Measurements from ENCODE around the gene LCN9. TPM values are rescaled to one million over a fixed set of nuclear protein-coding genes. Genes with fewer than 3 reads are reported as not detected.

Gene LCN9
- total RNA-seq, 1 experiment from 2014 or later, result not detected

DNA sequence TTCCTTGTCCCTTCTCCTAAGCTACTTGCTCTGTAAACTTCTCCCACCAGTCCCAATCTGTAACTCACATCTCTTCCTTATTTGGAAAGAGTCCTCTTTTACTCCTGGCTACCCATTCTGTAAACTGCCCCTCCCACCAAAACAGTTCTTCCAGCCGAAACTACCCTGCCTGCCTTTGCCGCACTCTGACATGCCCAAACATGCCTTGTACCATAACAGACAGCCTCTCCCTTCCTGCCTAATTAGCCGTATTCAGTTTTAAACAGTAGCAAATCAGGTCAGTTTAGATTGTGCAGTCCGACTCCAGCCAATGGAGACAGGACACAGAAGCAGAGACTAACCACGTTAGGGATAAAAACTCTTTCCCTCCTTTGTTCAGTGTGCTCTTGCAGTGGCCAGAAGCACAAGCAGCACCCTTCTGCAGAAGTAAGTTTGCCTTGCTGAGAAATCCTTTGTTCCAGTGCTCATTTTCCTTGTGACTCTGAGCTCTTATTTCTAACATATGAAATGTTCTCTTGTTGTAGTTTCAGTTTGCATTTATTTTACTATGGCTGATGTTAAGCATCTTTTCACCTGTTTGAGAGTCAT lies 18.4 kb upstream of the LCN9 start:
- in situ Hi-C loops (cut with HindIII; ENCODE audit: low pct_unique_long_range_greater_than_20kb, low sequenced_read_pairs), result no loop called here
- Histone ChIP-seq H3K9me3 (ENCODE audit: control insufficient read depth, insufficient read depth, low read depth, low read length) (peaks cover 5% of the 10 kb centered on the region; the same call in 1 of the 2 replicates), H3K27me3 (ENCODE audit: control insufficient read depth, insufficient read depth, low read length) (no peaks in the 10 kb centered on the region), H3K4me3 (ENCODE audit: low read depth in 2 of 2, low read length in 2 of 2) (no peak overlapping the region), H3K36me3 (ENCODE audit: control insufficient read depth, insufficient read depth, low read length) (no peaks in the 10 kb centered on the region), H3K4me1 (ENCODE audit: control insufficient read depth, insufficient read depth, low read length) (no peaks in the 10 kb centered on the region), H3K27ac (ENCODE audit: low read length) (no peak overlapping the region)
- TF ChIP-seq, protein P1, sequence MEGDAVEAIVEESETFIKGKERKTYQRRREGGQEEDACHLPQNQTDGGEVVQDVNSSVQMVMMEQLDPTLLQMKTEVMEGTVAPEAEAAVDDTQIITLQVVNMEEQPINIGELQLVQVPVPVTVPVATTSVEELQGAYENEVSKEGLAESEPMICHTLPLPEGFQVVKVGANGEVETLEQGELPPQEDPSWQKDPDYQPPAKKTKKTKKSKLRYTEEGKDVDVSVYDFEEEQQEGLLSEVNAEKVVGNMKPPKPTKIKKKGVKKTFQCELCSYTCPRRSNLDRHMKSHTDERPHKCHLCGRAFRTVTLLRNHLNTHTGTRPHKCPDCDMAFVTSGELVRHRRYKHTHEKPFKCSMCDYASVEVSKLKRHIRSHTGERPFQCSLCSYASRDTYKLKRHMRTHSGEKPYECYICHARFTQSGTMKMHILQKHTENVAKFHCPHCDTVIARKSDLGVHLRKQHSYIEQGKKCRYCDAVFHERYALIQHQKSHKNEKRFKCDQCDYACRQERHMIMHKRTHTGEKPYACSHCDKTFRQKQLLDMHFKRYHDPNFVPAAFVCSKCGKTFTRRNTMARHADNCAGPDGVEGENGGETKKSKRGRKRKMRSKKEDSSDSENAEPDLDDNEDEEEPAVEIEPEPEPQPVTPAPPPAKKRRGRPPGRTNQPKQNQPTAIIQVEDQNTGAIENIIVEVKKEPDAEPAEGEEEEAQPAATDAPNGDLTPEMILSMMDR (IDR thresholded peaks at IDR 0.05), result no peak
- TF ChIP-seq SIN3A (IDR thresholded peaks at IDR 0.05; ENCODE audit: borderline replicate concordance, insufficient read depth, low read depth, low read length) (no peak), POLR2AphosphoS5 (IDR thresholded peaks at IDR 0.05; ENCODE audit: low read depth, low read length) (no peak), TCF7L2 (IDR thresholded peaks at IDR 0.05; ENCODE audit: low read depth, low read length) (no peak)
- TF ChIP-seq, protein P2, sequence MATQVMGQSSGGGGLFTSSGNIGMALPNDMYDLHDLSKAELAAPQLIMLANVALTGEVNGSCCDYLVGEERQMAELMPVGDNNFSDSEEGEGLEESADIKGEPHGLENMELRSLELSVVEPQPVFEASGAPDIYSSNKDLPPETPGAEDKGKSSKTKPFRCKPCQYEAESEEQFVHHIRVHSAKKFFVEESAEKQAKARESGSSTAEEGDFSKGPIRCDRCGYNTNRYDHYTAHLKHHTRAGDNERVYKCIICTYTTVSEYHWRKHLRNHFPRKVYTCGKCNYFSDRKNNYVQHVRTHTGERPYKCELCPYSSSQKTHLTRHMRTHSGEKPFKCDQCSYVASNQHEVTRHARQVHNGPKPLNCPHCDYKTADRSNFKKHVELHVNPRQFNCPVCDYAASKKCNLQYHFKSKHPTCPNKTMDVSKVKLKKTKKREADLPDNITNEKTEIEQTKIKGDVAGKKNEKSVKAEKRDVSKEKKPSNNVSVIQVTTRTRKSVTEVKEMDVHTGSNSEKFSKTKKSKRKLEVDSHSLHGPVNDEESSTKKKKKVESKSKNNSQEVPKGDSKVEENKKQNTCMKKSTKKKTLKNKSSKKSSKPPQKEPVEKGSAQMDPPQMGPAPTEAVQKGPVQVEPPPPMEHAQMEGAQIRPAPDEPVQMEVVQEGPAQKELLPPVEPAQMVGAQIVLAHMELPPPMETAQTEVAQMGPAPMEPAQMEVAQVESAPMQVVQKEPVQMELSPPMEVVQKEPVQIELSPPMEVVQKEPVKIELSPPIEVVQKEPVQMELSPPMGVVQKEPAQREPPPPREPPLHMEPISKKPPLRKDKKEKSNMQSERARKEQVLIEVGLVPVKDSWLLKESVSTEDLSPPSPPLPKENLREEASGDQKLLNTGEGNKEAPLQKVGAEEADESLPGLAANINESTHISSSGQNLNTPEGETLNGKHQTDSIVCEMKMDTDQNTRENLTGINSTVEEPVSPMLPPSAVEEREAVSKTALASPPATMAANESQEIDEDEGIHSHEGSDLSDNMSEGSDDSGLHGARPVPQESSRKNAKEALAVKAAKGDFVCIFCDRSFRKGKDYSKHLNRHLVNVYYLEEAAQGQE (IDR thresholded peaks at IDR 0.05; ENCODE audit: insufficient read depth in 1 of 2, low read depth in 2 of 2, low read length in 1 of 2), result no peak
- intact Hi-C loops (cut with micrococcal nuclease; ENCODE audit: unreplicated experiment), result no loop called here
- POLR2A ChIA-PET, result no interaction called here
- CTCF ChIA-PET, result no interaction called here
- no peak for ATAC-seq
- no peak for DNase-seq (ENCODE audit: low read depth, low spot score)
- no TSS peak for BruUV-seq (replicated peaks)

DNA sequence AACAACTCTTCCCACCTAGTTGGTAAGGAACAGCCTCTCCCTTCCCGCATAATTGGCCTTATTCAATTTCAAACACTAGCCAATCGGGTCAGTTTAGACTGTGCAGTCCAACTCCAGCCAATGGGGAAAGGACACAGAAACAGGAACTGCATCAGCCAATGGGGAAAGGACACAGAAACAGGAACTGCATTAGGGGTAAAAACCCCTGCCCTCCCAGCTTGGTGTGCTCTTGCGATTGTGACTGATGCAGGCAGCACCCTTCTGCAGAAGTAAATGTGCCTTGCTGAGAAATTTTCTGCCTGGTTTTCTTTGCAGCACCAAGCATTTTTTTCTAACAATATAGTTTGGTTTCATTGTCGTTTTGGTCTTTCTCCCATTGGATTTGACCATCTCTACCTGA lies 15.2 kb upstream of the LCN9 start:
- POLR2A ChIA-PET, result no interaction called here
- CTCF ChIA-PET, result no interaction called here
- no peak overlapping the region for H3K27ac ChIP-seq (ENCODE audit: low read length)
- DNase-seq (ENCODE audit: low read depth, low spot score) (no peak), ATAC-seq (no peak)
- H3K4me3 ChIP-seq (ENCODE audit: low read depth in 2 of 2, low read length in 2 of 2), result no peak overlapping the region
- in situ Hi-C loops (cut with HindIII; ENCODE audit: low pct_unique_long_range_greater_than_20kb, low sequenced_read_pairs) (no loop called here), intact Hi-C loops (cut with micrococcal nuclease; ENCODE audit: unreplicated experiment) (no loop called here)
- no peaks in the 10 kb centered on the region for H3K36me3 ChIP-seq (ENCODE audit: control insufficient read depth, insufficient read depth, low read length)
- H3K27me3 ChIP-seq (ENCODE audit: control insufficient read depth, insufficient read depth, low read length), result no peaks in the 10 kb centered on the region
- peaks cover 5% of the 10 kb centered on the region; the same call in 1 of the 2 replicates for H3K9me3 ChIP-seq (ENCODE audit: control insufficient read depth, insufficient read depth, low read depth, low read length)
- no TSS peak for BruUV-seq (replicated peaks)
- no peaks in the 10 kb centered on the region for H3K4me1 ChIP-seq (ENCODE audit: control insufficient read depth, insufficient read depth, low read length)
- TF ChIP-seq, protein P2 (IDR thresholded peaks at IDR 0.05; ENCODE audit: insufficient read depth in 1 of 2, low read depth in 2 of 2, low read length in 1 of 2), result no peak
- TF ChIP-seq POLR2AphosphoS5 (IDR thresholded peaks at IDR 0.05; ENCODE audit: low read depth, low read length) (no peak), SIN3A (IDR thresholded peaks at IDR 0.05; ENCODE audit: borderline replicate concordance, insufficient read depth, low read depth, low read length) (no peak), TCF7L2 (IDR thresholded peaks at IDR 0.05; ENCODE audit: low read depth, low read length) (no peak)
- TF ChIP-seq, protein P1 (IDR thresholded peaks at IDR 0.05), result no peak

Data from Panc1 (cell line).